PC-9 (cell line): ENCODE results near the gene ACAP3.

ENCODE experiments used
- EZH2 ChIP-seq: fragments of 200-600 bp; sonication (generic); IDR thresholded peaks from 2 replicates; pipeline ENCODE4 v1.8.0; 2017; ENCODE audit warnings: antibody characterized with exemption, low read depth
- TF ChIP-seq, protein P1 (sequence below): fragments of 200-600 bp; sonication (generic); conservative IDR thresholded peaks from 2 replicates; pipeline ENCODE4 v1.6.1; 2017; ENCODE audit warnings: mixed run types, antibody characterized with exemption, mild to moderate bottlenecking, moderate library complexity

DNA sequence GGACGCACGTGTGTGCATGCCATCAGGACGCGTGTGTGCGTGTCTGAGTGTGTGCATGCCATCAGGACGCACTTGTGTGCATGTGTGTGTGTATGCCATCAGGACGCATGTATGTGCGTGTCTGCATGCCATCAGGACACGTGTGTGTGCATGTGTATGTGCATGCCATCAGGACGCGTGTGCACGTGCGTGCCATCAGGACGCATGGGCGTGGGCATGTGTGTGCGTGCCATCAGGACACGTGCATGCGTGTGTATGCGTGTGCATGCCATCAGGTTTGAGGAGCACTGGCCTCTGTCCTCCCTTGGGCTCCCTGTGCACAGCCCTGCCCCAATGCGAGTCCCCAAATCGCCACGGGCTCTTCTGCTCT lies 48.6 kb downstream of the ACAP3 start:
- TF ChIP-seq, protein P1, sequence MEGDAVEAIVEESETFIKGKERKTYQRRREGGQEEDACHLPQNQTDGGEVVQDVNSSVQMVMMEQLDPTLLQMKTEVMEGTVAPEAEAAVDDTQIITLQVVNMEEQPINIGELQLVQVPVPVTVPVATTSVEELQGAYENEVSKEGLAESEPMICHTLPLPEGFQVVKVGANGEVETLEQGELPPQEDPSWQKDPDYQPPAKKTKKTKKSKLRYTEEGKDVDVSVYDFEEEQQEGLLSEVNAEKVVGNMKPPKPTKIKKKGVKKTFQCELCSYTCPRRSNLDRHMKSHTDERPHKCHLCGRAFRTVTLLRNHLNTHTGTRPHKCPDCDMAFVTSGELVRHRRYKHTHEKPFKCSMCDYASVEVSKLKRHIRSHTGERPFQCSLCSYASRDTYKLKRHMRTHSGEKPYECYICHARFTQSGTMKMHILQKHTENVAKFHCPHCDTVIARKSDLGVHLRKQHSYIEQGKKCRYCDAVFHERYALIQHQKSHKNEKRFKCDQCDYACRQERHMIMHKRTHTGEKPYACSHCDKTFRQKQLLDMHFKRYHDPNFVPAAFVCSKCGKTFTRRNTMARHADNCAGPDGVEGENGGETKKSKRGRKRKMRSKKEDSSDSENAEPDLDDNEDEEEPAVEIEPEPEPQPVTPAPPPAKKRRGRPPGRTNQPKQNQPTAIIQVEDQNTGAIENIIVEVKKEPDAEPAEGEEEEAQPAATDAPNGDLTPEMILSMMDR: no peak
- no peak for TF ChIP-seq EZH2
